ENCODE data around the gene OPCML.

Gene OPCML

GRCh38 chr11:133015457-133015856 lies 516.8 kb downstream of the OPCML start:
- DNase-seq = no peak

GRCh38 chr11:133014337-133014736 lies 518.0 kb downstream of the OPCML start:
- no peak for DNase-seq

GRCh38 chr11:133012803-133013202 lies 519.5 kb downstream of the OPCML start:
- DNase-seq = no peak

- no peak for DNase-seq
These were observed 520.7 kb downstream of the OPCML start for GRCh38 chr11:133011604-133012003.

GRCh38 chr11:133007027-133007584 lies 525.2 kb downstream of the OPCML start:
- no peak for DNase-seq

GRCh38 chr11:133004369-133004768 lies 527.9 kb downstream of the OPCML start:
- DNase-seq = no peak

- no peak for DNase-seq
These were observed 532.8 kb downstream of the OPCML start for GRCh38 chr11:132999516-132999915.

- no peak for DNase-seq
These were observed 533.3 kb downstream of the OPCML start for GRCh38 chr11:132999031-132999430.

- DNase-seq = no peak
These were observed 534.9 kb downstream of the OPCML start for GRCh38 chr11:132997396-132997795.

- no peak for DNase-seq
These were observed 537.3 kb downstream of the OPCML start for GRCh38 chr11:132994966-132995365.

- DNase-seq = no peak
These were observed 538.3 kb downstream of the OPCML start for GRCh38 chr11:132993991-132994502.

- no peak for DNase-seq
These were observed 539.3 kb downstream of the OPCML start for GRCh38 chr11:132992838-132993631.

- no peak for DNase-seq
These were observed 543.9 kb downstream of the OPCML start for GRCh38 chr11:132988411-132988810.

GRCh38 chr11:132987936-132988335 lies 544.4 kb downstream of the OPCML start:
- no peak for DNase-seq

GRCh38 chr11:132983641-132983978 lies 548.7 kb downstream of the OPCML start:
- no peak for DNase-seq

GRCh38 chr11:132982772-132983640 lies 549.3 kb downstream of the OPCML start:
- no peak for DNase-seq

GRCh38 chr11:132981131-132981956 lies 551.0 kb downstream of the OPCML start:
- DNase-seq = no peak

- DNase-seq = no peak
These were observed 551.6 kb downstream of the OPCML start for GRCh38 chr11:132980670-132981069.

GRCh38 chr11:132977746-132978145 lies 554.6 kb downstream of the OPCML start:
- no peak for DNase-seq

- no peak for DNase-seq
These were observed 555.1 kb downstream of the OPCML start for GRCh38 chr11:132977241-132977640.

- no peak for DNase-seq
These were observed 556.2 kb downstream of the OPCML start for GRCh38 chr11:132976115-132976514.

GRCh38 chr11:132973686-132974085 lies 558.6 kb downstream of the OPCML start:
- no peak for DNase-seq

GRCh38 chr11:132972565-132972964 lies 559.7 kb downstream of the OPCML start:
- DNase-seq = no peak
